ENCODE data around the gene DLAT.
"Not testable (repeated sequence)": the region's sequence is repeated elsewhere in the genome, so short reads cannot be mapped to it uniquely, and the experiment has no call there.

DLAT gene

GRCh38 chr11:112050721-112051120 is 25.5 kb downstream of the DLAT start:
- FAIRE-seq, result no peak
- TF ChIP-seq POLR2A (IDR thresholded peaks at IDR 0.05; ENCODE audit: low read depth, low read length), result no peak
- DNase-seq (ENCODE audit: insufficient read length, low spot score), result no peak

DNA sequence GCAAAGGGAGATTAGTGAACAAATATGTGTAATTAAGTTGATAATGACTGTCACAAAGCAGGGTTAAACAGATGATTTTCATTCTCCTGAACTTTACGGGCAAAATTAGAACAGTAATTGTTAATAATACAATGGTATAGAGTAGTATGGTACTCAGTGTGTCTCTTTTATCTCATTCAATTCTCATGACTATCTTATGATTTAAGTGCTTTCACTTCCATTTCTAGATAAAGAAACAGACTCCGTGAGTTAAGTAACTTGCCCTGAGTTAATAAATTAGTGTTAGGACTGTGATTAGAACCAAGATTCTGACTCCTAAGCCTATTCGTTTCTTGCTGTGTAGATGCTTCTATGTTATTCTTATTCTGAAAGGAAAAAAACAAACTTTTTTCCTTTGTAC is 26.6 kb downstream of the DLAT start:
- FAIRE-seq (no peak), DNase-seq (ENCODE audit: insufficient read length, low spot score) (no peak)
- TF ChIP-seq POLR2A (IDR thresholded peaks at IDR 0.05; ENCODE audit: low read depth, low read length), result no peak

DNA sequence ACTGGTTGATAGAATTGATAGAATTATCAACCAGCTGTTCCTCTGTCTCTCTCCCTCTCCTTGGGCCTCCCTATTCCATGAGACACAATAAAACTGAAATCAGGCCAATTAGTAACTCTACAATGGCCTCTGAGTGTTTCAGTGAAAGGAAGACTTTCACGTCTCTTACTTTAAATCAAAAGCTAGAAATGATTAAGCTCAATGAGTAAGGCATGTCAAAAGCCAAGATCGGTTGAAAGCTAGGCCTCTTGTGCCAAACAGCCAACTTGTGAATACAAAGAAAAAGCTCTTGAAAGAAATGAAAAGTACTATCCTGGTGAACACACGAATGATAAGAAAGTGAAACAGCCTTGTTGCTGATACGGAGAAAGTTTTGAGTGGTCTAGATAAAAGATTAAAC is 32.0 kb downstream of the DLAT start:
- FAIRE-seq (no peak), DNase-seq (ENCODE audit: insufficient read length, low spot score) (no peak)
- no peak for TF ChIP-seq POLR2A (IDR thresholded peaks at IDR 0.05; ENCODE audit: low read depth, low read length)

DNA sequence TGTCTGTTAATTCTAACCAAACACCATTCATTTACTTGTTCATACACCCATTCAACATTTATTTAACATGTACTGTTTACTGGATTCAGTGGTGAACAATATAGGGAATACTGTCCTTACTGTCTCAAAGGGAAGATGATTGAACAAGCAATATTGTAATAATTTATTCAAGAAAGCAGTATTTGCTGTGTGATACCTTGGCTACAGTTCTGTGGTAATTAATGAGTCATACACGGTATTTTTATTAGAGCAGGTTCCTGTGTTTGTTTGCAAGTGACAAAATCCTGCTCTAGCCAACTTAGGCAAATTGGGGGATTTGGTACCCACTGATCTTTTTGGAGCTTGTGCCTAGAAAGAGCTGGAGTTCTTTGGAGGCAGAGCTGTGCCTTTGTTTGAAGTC is 32.9 kb downstream of the DLAT start:
- FAIRE-seq, result no peak
- DNase-seq (ENCODE audit: insufficient read length, low spot score), result no peak
- no peak for TF ChIP-seq POLR2A (IDR thresholded peaks at IDR 0.05; ENCODE audit: low read depth, low read length)

DNA sequence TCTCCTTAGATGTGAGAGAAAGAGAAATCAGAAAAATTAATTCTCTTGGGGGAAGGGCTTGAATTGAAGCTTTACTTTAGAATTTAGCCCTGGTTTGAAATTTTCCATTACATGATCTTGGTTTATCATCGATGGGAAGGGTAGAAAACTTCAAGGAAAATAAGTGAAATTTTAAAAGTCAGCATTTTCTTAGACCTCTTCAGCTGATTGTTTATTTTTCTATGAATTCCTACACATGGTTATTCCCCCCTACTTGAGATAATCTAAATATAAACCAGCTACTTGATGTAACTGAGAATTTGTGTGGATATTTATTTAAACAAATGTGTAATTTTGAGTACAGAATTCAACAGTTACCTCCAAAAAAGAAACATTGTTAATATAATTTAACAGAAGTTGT is 37.7 kb downstream of the DLAT start:
- no peak for TF ChIP-seq POLR2A (IDR thresholded peaks at IDR 0.05; ENCODE audit: low read depth, low read length)
- FAIRE-seq (no peak), DNase-seq (ENCODE audit: insufficient read length, low spot score) (no peak)

GRCh38 chr11:112073941-112074811 is 49.0 kb downstream of the DLAT start, which contains the start of the genes NKAPD1 and PIH1D2:
Gene NKAPD1 (plus strand): TSS chr11:112074299. CDS start chr11:112075575, 1,276 bp downstream.
Gene PIH1D2 (minus strand): TSS chr11:112074017. CDS start chr11:112073174, 843 bp downstream.
- DNase-seq (ENCODE audit: insufficient read length, low spot score), result peak; percentile 42
- TF ChIP-seq POLR2A (IDR thresholded peaks at IDR 0.05; ENCODE audit: low read depth, low read length), result peak; percentile 39; the same call in 1 of the 2 replicates
- no peak for FAIRE-seq

DNA sequence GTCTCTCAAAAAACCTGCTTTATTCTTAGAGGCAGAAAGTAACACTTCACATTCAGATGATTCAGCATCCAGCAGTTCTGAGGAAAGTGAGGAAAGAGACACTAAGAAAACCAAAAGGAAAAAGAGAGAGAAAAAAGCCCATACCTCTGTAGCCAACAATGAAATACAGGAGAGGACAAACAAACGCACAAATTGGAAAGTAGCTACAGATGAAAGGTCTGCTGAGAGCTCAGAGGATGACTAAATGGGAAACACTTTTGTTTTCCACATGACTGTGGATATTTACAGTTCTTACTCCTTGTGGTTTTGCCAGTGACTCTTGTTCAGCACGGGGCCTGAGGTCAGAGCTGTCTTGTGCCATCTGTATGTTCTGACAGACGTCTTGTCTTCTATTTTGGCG is 57.5 kb downstream of the DLAT start:
- FAIRE-seq (peak; percentile 80), DNase-seq (ENCODE audit: insufficient read length, low spot score) (no peak)
- no peak for TF ChIP-seq POLR2A (IDR thresholded peaks at IDR 0.05; ENCODE audit: low read depth, low read length)

- DNase-seq (ENCODE audit: insufficient read length, low spot score) (no peak), FAIRE-seq (no peak)
- TF ChIP-seq POLR2A (IDR thresholded peaks at IDR 0.05; ENCODE audit: low read depth, low read length), result no peak
Measured at GRCh38 chr11:112085822-112086421, 60.7 kb downstream of the DLAT start.

- DNase-seq (ENCODE audit: insufficient read length, low spot score) (peak; percentile 65), FAIRE-seq (peak; percentile 98)
- TF ChIP-seq POLR2A (IDR thresholded peaks at IDR 0.05; ENCODE audit: low read depth, low read length), result peak; percentile 48; the same call in 1 of the 2 replicates
Measured at GRCh38 chr11:112086422-112087191, 61.4 kb downstream of the DLAT start, which contains the start of the genes SDHD and TIMM8B. Gene SDHD (plus strand): TSS chr11:112086873. CDS start chr11:112086908, 35 bp downstream. Gene TIMM8B (minus strand): TSS chr11:112086756. CDS start chr11:112086723, 33 bp downstream.

DNA sequence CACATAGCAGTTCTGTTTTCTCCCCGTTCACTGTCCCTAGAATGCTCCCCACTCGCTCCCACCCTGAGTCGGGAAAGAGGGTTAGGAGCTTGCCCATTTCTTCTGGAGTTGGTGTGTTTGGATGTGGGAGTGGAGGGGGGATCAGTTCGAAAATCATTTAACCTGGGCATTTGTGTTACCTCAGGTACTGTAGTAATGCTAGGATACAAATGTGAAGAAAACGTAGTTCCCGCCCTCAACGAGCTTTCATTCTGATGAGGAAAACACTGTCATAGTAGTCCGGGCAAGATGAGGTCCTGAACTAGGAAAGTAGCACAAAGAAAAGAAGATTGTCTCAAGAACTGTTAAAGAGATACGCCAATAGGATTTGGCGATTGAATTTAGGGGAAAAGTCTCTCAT is 62.0 kb downstream of the DLAT start:
- no peak for TF ChIP-seq POLR2A (IDR thresholded peaks at IDR 0.05; ENCODE audit: low read depth, low read length)
- FAIRE-seq, result no peak
- no peak for DNase-seq (ENCODE audit: insufficient read length, low spot score)

DNA sequence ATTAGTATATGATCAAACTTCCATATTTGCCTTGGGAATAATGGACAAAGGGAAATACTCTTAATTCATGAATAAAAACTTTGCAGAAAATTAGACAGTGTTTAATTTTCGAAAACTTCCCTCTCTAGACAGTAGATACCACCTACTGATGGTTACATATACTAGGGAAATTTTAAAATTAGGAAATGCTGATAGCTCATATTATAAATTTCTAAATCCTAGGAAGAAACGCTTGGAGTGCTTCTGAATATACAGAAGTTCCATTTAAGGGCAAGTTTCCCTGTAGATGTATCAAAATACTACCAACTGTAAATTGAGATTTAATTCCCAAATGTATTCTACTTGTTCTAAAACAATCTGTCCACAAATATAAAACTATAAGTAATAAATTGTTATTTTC is 70.1 kb downstream of the DLAT start:
- FAIRE-seq; DNase-seq (ENCODE audit: insufficient read length, low spot score): not testable (repeated sequence)

DNA sequence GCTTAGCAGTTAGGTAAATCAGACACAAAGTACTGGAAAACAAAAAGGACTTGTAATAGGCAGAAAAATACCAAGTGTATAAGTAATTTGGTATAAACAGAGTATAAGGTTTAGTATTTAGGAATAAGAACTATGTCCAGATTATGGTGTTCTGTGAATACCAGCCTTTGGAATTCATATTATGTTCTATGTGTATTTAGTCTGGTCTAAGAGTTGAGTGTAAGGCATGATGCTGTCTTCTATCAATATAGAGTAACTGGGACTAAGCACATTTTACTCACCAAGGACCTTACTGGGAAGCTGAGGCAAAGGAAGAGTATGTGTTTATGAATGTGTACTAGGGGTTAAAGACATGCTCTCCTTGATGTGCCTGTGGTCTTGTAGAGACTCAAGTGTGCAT is 71.0 kb downstream of the DLAT start:
- DNase-seq (ENCODE audit: insufficient read length, low spot score) (no peak), FAIRE-seq (no peak)
- no peak for TF ChIP-seq POLR2A (IDR thresholded peaks at IDR 0.05; ENCODE audit: low read depth, low read length)

- no peak for DNase-seq (ENCODE audit: insufficient read length, low spot score)
- TF ChIP-seq POLR2A (IDR thresholded peaks at IDR 0.05; ENCODE audit: low read depth, low read length), result no peak
- FAIRE-seq, result no peak
Measured at GRCh38 chr11:112097734-112098528, 72.7 kb downstream of the DLAT start.
